GM13976 (cell line): Measurements from ENCODE around the gene NAT16.

Experiments
- DNase-seq: peaks from one replicate; pipeline ENCODE4 v3.0.0; 2012; ENCODE audit warnings: low spot score
- in situ Hi-C: fragments of 300-500 bp; cut with MboI; formaldehyde crosslinking; loops from one replicate; pipeline ENCODE4 v1.12.0; 2022; ENCODE audit warnings: low sequenced_read_pairs, mixed read lengths, inconsistent platforms; ENCODE audit not compliant: unreplicated experiment
- TF ChIP-seq, protein P1 (sequence below): IDR thresholded peaks from 2 replicates; pipeline ENCODE4 v1.5.1; 2012; ENCODE audit warnings: borderline replicate concordance, mild to moderate bottlenecking; ENCODE audit not compliant: insufficient read depth; ENCODE audit errors: extremely low read depth, missing control alignments, control extremely low read depth

Gene NAT16

GRCh38 chr7:101168412-101169049 is 11.6 kb downstream of the NAT16 start:
- in situ Hi-C loops, result no loop called here
- no peak for DNase-seq
- TF ChIP-seq, protein P1, sequence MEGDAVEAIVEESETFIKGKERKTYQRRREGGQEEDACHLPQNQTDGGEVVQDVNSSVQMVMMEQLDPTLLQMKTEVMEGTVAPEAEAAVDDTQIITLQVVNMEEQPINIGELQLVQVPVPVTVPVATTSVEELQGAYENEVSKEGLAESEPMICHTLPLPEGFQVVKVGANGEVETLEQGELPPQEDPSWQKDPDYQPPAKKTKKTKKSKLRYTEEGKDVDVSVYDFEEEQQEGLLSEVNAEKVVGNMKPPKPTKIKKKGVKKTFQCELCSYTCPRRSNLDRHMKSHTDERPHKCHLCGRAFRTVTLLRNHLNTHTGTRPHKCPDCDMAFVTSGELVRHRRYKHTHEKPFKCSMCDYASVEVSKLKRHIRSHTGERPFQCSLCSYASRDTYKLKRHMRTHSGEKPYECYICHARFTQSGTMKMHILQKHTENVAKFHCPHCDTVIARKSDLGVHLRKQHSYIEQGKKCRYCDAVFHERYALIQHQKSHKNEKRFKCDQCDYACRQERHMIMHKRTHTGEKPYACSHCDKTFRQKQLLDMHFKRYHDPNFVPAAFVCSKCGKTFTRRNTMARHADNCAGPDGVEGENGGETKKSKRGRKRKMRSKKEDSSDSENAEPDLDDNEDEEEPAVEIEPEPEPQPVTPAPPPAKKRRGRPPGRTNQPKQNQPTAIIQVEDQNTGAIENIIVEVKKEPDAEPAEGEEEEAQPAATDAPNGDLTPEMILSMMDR, result no peak

- no peak for DNase-seq
These were observed 12.3 kb downstream of the NAT16 start for GRCh38 chr7:101167645-101168411.

GRCh38 chr7:101166909-101167644 is 13.0 kb downstream of the NAT16 start:
- in situ Hi-C loops, result no loop called here
- TF ChIP-seq, protein P1, result no peak
- DNase-seq, result no peak

More at GRCh38 chr7:101167645-101168411, 12.3 kb downstream of the NAT16 start:
- in situ Hi-C loops, result no loop called here
- TF ChIP-seq, protein P1, result no peak

GRCh38 chr7:101166648-101166908 is 13.5 kb downstream of the NAT16 start:
- TF ChIP-seq, protein P1, result no peak
- in situ Hi-C loops, result no loop called here
- DNase-seq, result no peak

- in situ Hi-C loops, result no loop called here
- TF ChIP-seq, protein P1, result no peak
- DNase-seq, result no peak
These were observed 14.0 kb downstream of the NAT16 start for GRCh38 chr7:101165958-101166647.
